GM06990 (cell line): ENCODE results near the gene ELMO1.

Source experiments
- DNase-seq: peaks from one replicate; pipeline ENCODE4 v3.0.0-alpha.2; 2011; ENCODE audit not compliant: insufficient read length; ENCODE audit errors: extremely low read depth
- H3K27me3 ChIP-seq: replicated peaks from 2 replicates; pipeline ENCODE4 v1.6.0; 2011; ENCODE audit warnings: low read length; ENCODE audit not compliant: control insufficient read depth, insufficient read depth
- H3K36me3 ChIP-seq: 2 replicates; pipeline ENCODE4 v1.5.1; 2011; ENCODE audit warnings: low read length; ENCODE audit not compliant: control insufficient read depth, insufficient read depth
- H3K4me3 ChIP-seq: replicated peaks from 2 replicates; pipeline ENCODE4 v1.5.1; 2011; ENCODE audit warnings: low read depth, mild to moderate bottlenecking, control low read depth, low read length
- CTCF ChIP-seq: IDR thresholded peaks from 2 replicates; pipeline ENCODE4 v1.5.1; 2011; ENCODE audit warnings: low read length, control low read depth, mild to moderate bottlenecking, inconsistent platforms; ENCODE audit not compliant: insufficient read depth, poor library complexity, severe bottlenecking

ELMO1 gene

GRCh38 chr7:37206192-37206591 lies 242.5 kb downstream of the ELMO1 start:
- no peaks in the 10 kb centered on the region for H3K27me3 ChIP-seq
- no peak for DNase-seq
- peaks cover 4% of the 10 kb centered on the region; the same call in 1 of the 2 replicates for H3K36me3 ChIP-seq
- TF ChIP-seq CTCF = no peak
- H3K4me3 ChIP-seq = no peak overlapping the region

GRCh38 chr7:37205451-37205850 lies 243.2 kb downstream of the ELMO1 start:
- H3K4me3 ChIP-seq = no peak overlapping the region
- no peaks in the 10 kb centered on the region for H3K27me3 ChIP-seq
- DNase-seq = no peak
- no peak for TF ChIP-seq CTCF
- H3K36me3 ChIP-seq = peaks cover 4% of the 10 kb centered on the region; the same call in 1 of the 2 replicates

- H3K27me3 ChIP-seq = no peaks in the 10 kb centered on the region
- no peak overlapping the region for H3K4me3 ChIP-seq
- DNase-seq = no peak
- peaks cover 6% of the 10 kb centered on the region for H3K36me3 ChIP-seq
- TF ChIP-seq CTCF = no peak
These were observed 246.8 kb downstream of the ELMO1 start for GRCh38 chr7:37201876-37202198.

GRCh38 chr7:37201003-37201875 lies 247.4 kb downstream of the ELMO1 start:
- Histone ChIP-seq H3K36me3 (peaks cover 9% of the 10 kb centered on the region), H3K27me3 (no peaks in the 10 kb centered on the region), H3K4me3 (no peak overlapping the region)
- TF ChIP-seq CTCF = peak; percentile 85
- DNase-seq = no peak

- DNase-seq = no peak
- peaks cover 15% of the 10 kb centered on the region for H3K36me3 ChIP-seq
These were observed 249.7 kb downstream of the ELMO1 start for GRCh38 chr7:37198906-37199485.

More at GRCh38 chr7:37198906-37199485, 249.7 kb downstream of the ELMO1 start:
- no peak overlapping the region for H3K4me3 ChIP-seq
- peak; percentile 87 for TF ChIP-seq CTCF
- no peaks in the 10 kb centered on the region for H3K27me3 ChIP-seq
